Left ventricle myocardium inferior (tissue), 1 donor: ENCODE results near the gene CEP95. TPM values are rescaled to one million over a fixed set of nuclear protein-coding genes. Genes with fewer than 3 reads are reported as not detected.

Experiments
- DNase-seq: peaks from one replicate; pipeline ENCODE4 v3.0.0-alpha.2; 2020
- H3K27ac ChIP-seq: fragments of 200-600 bp; replicated peaks from 2 replicates; pipeline ENCODE4 v1.8.0; 2021
- H3K27me3 ChIP-seq: fragments of 200-600 bp; 2 replicates; pipeline ENCODE4 v1.8.0; 2021; ENCODE audit warnings: low read depth
- H3K36me3 ChIP-seq: fragments of 200-600 bp; 2 replicates; pipeline ENCODE4 v1.8.0; 2021
- H3K4me1 ChIP-seq: fragments of 200-600 bp; 2 replicates; pipeline ENCODE4 v1.8.0; 2021
- H3K4me3 ChIP-seq: fragments of 200-600 bp; 2 replicates; pipeline ENCODE4 v1.8.0; 2021; ENCODE audit warnings: mild to moderate bottlenecking, moderate library complexity
- H3K9me3 ChIP-seq: fragments of 200-600 bp; replicated peaks from 2 replicates; pipeline ENCODE4 v1.8.0; 2021
- CTCF ChIP-seq: fragments of 200-600 bp; IDR thresholded peaks from 2 replicates; pipeline ENCODE4 v1.8.0; 2021; ENCODE audit warnings: antibody characterized with exemption, mild to moderate bottlenecking, borderline replicate concordance
- intact Hi-C: fragments of 100-400 bp; cut with micrococcal nuclease; formaldehyde crosslinking; loops from one replicate; pipeline ENCODE4 v1.11.0; 2022
- total RNA-seq: library from RNA; stranded (reverse); fragmentation: NEBNext Ultra II Directional; extraction: Animal tissue kit (Norgen Biotek cat#: 25700); gene quantifications from one replicate; pipeline ENCODE4 v1.2.1, GENCODE V29; 2021
- donor health status: DM: no; HTN: yes; CAD: no; lungs with severe emphysema.

The CEP95 gene
- total RNA-seq, 1 donor from 2014 or later, result 10.1 TPM

DNA sequence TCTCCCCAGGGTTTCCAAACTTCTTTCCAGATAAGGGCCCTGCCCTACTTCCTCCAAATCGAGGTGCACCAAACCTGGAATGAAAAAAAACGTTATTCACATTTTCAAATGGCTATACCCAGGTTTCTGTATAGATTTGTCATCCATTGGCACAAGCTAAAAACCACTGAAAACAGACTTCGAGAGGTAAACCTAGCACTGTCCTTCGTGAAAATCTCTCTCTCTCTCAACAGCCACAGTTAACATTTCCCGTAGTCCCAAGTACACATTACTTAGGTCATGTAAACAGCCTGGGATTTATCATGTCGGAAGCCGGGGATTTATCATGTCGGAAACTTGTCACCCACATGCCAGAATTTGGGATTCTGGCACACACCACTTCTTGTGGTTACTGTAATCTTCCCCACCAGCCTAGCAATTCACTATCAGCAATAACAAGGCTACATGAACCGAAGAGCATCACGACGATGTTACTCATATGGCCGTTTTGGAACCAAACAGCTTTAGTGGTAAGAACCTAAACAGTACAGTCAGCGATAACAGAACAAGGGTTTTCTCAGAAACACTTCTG is 1.9 kb upstream of the CEP95 start:
- H3K4me1 ChIP-seq, result peaks cover 90% of the 10 kb centered on the region
- H3K36me3 ChIP-seq, result peaks cover 64% of the 10 kb centered on the region
- H3K27ac ChIP-seq, result peak overlapping the region; percentile 99
- no peak for DNase-seq
- H3K27me3 ChIP-seq, result no peaks in the 10 kb centered on the region
- H3K9me3 ChIP-seq, result no peaks in the 10 kb centered on the region
- H3K4me3 ChIP-seq, result peak overlapping the region; percentile 86
- TF ChIP-seq CTCF, result no peak
- intact Hi-C loops, result no loop called here

GRCh38 chr17:64505340-64506200 is 1.2 kb upstream of the CEP95 start:
- Histone ChIP-seq H3K27me3 (no peaks in the 10 kb centered on the region), H3K4me1 (peaks cover 87% of the 10 kb centered on the region), H3K4me3 (peak overlapping the region; percentile 86), H3K9me3 (no peaks in the 10 kb centered on the region), H3K36me3 (peaks cover 64% of the 10 kb centered on the region), H3K27ac (peak overlapping the region; percentile 99)
- intact Hi-C loops, result no loop called here
- no peak for TF ChIP-seq CTCF
- peak; percentile 91 for DNase-seq

- Histone ChIP-seq H3K36me3 (peaks cover 64% of the 10 kb centered on the region), H3K27me3 (no peaks in the 10 kb centered on the region), H3K9me3 (no peaks in the 10 kb centered on the region), H3K27ac (peak within 1 kb of the TSS; percentile 99), H3K4me1 (peaks cover 81% of the 10 kb centered on the region), H3K4me3 (peak within 1 kb of the TSS; percentile 86)
- no peak for TF ChIP-seq CTCF
- intact Hi-C loops, result no loop called here
- DNase-seq, result peak; percentile 98
Observed at GRCh38 chr17:64506201-64506575, 589 bp upstream of the CEP95 start, which contains the start of gene DDX5. Gene DDX5, minus strand, starts transcription at chr17:64506289. Its CDS starts 170 bp downstream, at chr17:64506119.

- Histone ChIP-seq H3K36me3 (peaks cover 64% of the 10 kb centered on the region), H3K4me3 (peak overlapping the region; percentile 86), H3K9me3 (no peaks in the 10 kb centered on the region), H3K27me3 (no peaks in the 10 kb centered on the region), H3K27ac (peak overlapping the region; percentile 99), H3K4me1 (peaks cover 69% of the 10 kb centered on the region)
- no peak for DNase-seq
- intact Hi-C loops, result no loop called here
- peak; percentile 51 for TF ChIP-seq CTCF
Observed at GRCh38 chr17:64507413-64507782, 621 bp downstream of the CEP95 start.

GRCh38 chr17:64508683-64509082 is 1.9 kb downstream of the CEP95 start:
- no peak for TF ChIP-seq CTCF
- Histone ChIP-seq H3K4me3 (peak overlapping the region; percentile 86), H3K27ac (no peak overlapping the region), H3K27me3 (no peaks in the 10 kb centered on the region), H3K4me1 (peaks cover 56% of the 10 kb centered on the region), H3K36me3 (peaks cover 63% of the 10 kb centered on the region), H3K9me3 (no peaks in the 10 kb centered on the region)
- no peak for DNase-seq
- intact Hi-C loops, result no loop called here
